AG04450 (cell line): ENCODE data around the gene ASPHD1. TPM values are rescaled to one million over a fixed set of nuclear protein-coding genes. Genes with fewer than 3 reads are reported as not detected.
A peak's percentile ranks its signal among the peaks of the same experiment; 100 is the strongest.

Experiments
- CTCF ChIA-PET: fragments of 300-600, 350-600 bp; formaldehyde crosslinking; extraction: SDS; loops from one replicate; lab custom pipeline; 2022; ENCODE audit warnings: antibody characterized with exemption, inconsistent platforms; lab: Charles Lee
- POLR2A ChIA-PET: fragments of 350-600 bp; formaldehyde crosslinking; extraction: SDS; loops from one replicate; lab custom pipeline; 2021; ENCODE audit warnings: antibody characterized with exemption, inconsistent platforms; lab: Yijun Ruan, JAX
- DNase-seq: peaks from one replicate; pipeline ENCODE4 v3.0.0-alpha.2; 2011; ENCODE audit warnings: low read depth, low spot score
- H3K27ac ChIP-seq: one replicate; pipeline ENCODE4 v1.5.1; 2012; ENCODE audit warnings: low read depth, low read length, control low read depth
- H3K27me3 ChIP-seq: one replicate; pipeline ENCODE4 v1.6.0; 2012; ENCODE audit warnings: low read length; ENCODE audit not compliant: control insufficient read depth, insufficient read depth
- H3K4me3 ChIP-seq: 2 replicates; pipeline ENCODE4 v1.5.1; 2011; ENCODE audit warnings: mild to moderate bottlenecking, low read depth, low read length, control low read depth
- H3K9me3 ChIP-seq: 2 replicates; pipeline ENCODE4 v1.5.1; 2012; ENCODE audit warnings: low read length; ENCODE audit not compliant: control insufficient read depth, insufficient read depth
- CTCF ChIP-seq: IDR thresholded peaks from 2 replicates; pipeline ENCODE4 v1.5.1; 2011; ENCODE audit warnings: low read depth, low read length, control low read depth, inconsistent platforms
- polyA plus RNA-seq: library from polyadenylated mRNA; depleted of rRNA; stranded (reverse); fragments of >200 nt; gene quantifications from 2 replicates; pipeline ENCODE4 v1.2.3, GENCODE V29; 2011

ASPHD1 gene
- polyA plus RNA-seq, 1 experiment: 3.5 TPM

GRCh38 chr16:29876217-29876593 is 24.1 kb upstream of the ASPHD1 start:
- DNase-seq: no peak
- Histone ChIP-seq H3K27ac (no peak overlapping the region), H3K27me3 (peaks cover 27% of the 10 kb centered on the region), H3K9me3 (peaks cover 8% of the 10 kb centered on the region; the same call in 1 of the 2 replicates), H3K4me3 (peak overlapping the region; percentile 44)
- CTCF ChIA-PET: interaction anchor here (1.1 kb wide), 1 partner anchor 28 kb away, joined by 3 read pairs; no protein-coding TSS in a partner anchor
- TF ChIP-seq CTCF: no peak
- POLR2A ChIA-PET: no interaction called here

- Histone ChIP-seq H3K27me3 (peaks cover 27% of the 10 kb centered on the region), H3K4me3 (peak overlapping the region; percentile 44), H3K9me3 (peaks cover 8% of the 10 kb centered on the region; the same call in 1 of the 2 replicates), H3K27ac (no peak overlapping the region)
- TF ChIP-seq CTCF: no peak
- ChIA-PET CTCF (interaction anchor here (1.1 kb wide), 1 partner anchor 28 kb away, joined by 3 read pairs; no protein-coding TSS in a partner anchor), POLR2A (no interaction called here)
- DNase-seq: no peak
These were observed 23.6 kb upstream of the ASPHD1 start for GRCh38 chr16:29876594-29877249.

DNA sequence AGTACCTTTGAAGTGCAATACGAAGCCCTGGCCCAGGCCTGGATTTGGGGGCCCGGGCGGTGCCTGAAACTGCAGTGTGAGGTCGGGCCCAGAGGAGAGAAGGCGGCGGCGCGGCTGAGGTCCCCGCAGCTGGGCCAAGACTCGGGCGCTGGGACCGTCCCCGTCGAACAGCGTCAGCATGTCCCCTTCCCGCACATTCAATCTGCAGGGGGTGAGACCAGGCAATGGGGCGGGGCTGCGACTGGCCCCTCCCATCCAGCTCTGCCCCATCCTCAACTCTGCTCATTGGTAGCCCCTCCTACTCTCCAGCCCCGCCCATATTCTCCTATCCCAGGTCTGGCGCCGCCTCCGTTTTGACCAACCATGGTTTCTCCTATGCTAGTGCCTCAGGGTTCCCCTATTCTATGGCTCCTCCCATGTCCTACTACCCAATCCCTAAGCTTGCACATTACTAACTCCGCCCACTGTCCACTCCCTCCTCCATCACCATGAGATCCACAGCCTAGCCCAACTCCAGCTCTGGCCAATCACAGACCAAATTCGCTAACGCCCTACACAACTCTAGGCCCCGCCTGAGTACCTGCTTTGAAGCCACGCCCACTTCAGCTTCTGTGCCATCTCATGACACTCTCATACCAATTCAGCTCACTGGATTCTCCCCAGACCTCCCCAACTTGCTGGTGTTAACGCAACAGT is 22.9 kb upstream of the ASPHD1 start:
- ChIA-PET CTCF (interaction anchor here (1.1 kb wide), 1 partner anchor 29 kb away, joined by 3 read pairs; no protein-coding TSS in a partner anchor), POLR2A (interaction anchor here (0.5 to 0.8 kb wide), 2 partner anchors 12 to 297 kb away, joined by 3 read pairs; no protein-coding TSS in a partner anchor)
- no peak for DNase-seq
- Histone ChIP-seq H3K4me3 (no peak overlapping the region), H3K27me3 (peaks cover 27% of the 10 kb centered on the region), H3K9me3 (peaks cover 8% of the 10 kb centered on the region; the same call in 1 of the 2 replicates), H3K27ac (no peak overlapping the region)
- TF ChIP-seq CTCF: no peak

DNA sequence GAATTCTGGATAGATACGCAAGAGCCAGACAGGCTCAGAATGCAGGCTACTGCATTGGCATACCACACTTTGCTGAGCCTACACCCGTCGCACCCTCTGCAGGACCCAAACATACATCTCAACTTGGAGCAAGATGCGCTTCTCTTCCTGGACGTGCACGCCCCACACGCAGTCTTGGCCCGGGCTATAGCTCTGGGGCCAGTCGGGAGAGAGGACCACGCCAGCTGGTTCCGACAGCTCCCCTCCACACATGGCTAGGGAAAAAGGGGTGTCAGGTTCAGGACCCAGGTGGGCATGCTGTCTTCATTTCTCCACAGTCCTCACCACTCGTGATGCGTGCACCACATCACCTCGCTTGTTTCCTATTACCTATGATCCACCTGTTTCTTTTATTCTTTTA is 22.1 kb upstream of the ASPHD1 start:
- TF ChIP-seq CTCF: no peak
- ChIA-PET POLR2A (interaction anchor here (0.5 to 0.8 kb wide), 2 partner anchors 11 to 296 kb away, joined by 3 read pairs; no protein-coding TSS in a partner anchor), CTCF (no interaction called here)
- Histone ChIP-seq H3K9me3 (peaks cover 8% of the 10 kb centered on the region; the same call in 1 of the 2 replicates), H3K27ac (no peak overlapping the region), H3K4me3 (no peak overlapping the region), H3K27me3 (peaks cover 27% of the 10 kb centered on the region)
- DNase-seq: no peak

GRCh38 chr16:29881050-29881449 is 19.2 kb upstream of the ASPHD1 start:
- DNase-seq: no peak
- H3K27ac ChIP-seq: no peak overlapping the region
- ChIA-PET CTCF (no interaction called here), POLR2A (no interaction called here)
- TF ChIP-seq CTCF: no peak
- H3K4me3 ChIP-seq: no peak overlapping the region
- H3K9me3 ChIP-seq: peaks cover 8% of the 10 kb centered on the region; the same call in 1 of the 2 replicates
- H3K27me3 ChIP-seq: peaks cover 17% of the 10 kb centered on the region
